Neural cell (in vitro differentiated cells): Measurements from ENCODE around the gene KLHL22. TPM values are rescaled to one million over a fixed set of nuclear protein-coding genes. Genes with fewer than 3 reads are reported as not detected.

ENCODE experiments used
- H2AFZ ChIP-seq: fragments of 200-600, 300-800 bp; sonication (generic), shearing (Covaris generic); 2 replicates; pipeline ENCODE4 v1.6.0; 2014; ENCODE audit warnings: low read depth, mild to moderate bottlenecking, antibody characterized with exemption, low read length, moderate library complexity
- H3F3A ChIP-seq: fragments of 200-600 bp; shearing (Covaris generic); 2 replicates; pipeline ENCODE4 v1.6.1; 2016; ENCODE audit warnings: mild to moderate bottlenecking, moderate library complexity, mixed read lengths, antibody characterized with exemption, low read length; ENCODE audit not compliant: insufficient read depth, poor library complexity, severe bottlenecking
- H3K27ac ChIP-seq: fragments of 200-600, 300-800 bp; sonication (generic), shearing (Covaris generic); 2 replicates; pipeline ENCODE4 v1.5.1; 2014; ENCODE audit warnings: mild to moderate bottlenecking, low read length, moderate library complexity
- H3K27me3 ChIP-seq: fragments of 300-800, 200-600 bp; sonication (generic), shearing (Covaris generic); 2 replicates; pipeline ENCODE4 v1.6.0; 2014; ENCODE audit warnings: mild to moderate bottlenecking, low read depth, low read length, moderate library complexity; ENCODE audit not compliant: insufficient read depth
- H3K36me3 ChIP-seq: fragments of 300-800, 200-600 bp; sonication (generic), shearing (Covaris generic); 2 replicates; pipeline ENCODE4 v1.5.1; 2014; ENCODE audit warnings: mild to moderate bottlenecking, antibody characterized with exemption, low read length, moderate library complexity; ENCODE audit not compliant: insufficient read depth
- H3K4me2 ChIP-seq: fragments of 300-800, 200-600 bp; sonication (generic), shearing (Covaris generic); 2 replicates; pipeline ENCODE4 v1.6.0; 2014; ENCODE audit warnings: mild to moderate bottlenecking, low read length
- H3K4me3 ChIP-seq: fragments of 300-800, 200-600 bp; sonication (generic), shearing (Covaris generic); 2 replicates; pipeline ENCODE4 v1.5.1; 2014; ENCODE audit warnings: mild to moderate bottlenecking, low read length, moderate library complexity
- H3K79me2 ChIP-seq: fragments of 200-600 bp; shearing (Covaris generic); replicated peaks from 2 replicates; pipeline ENCODE4 v1.6.0; 2014; ENCODE audit warnings: mild to moderate bottlenecking, low read length, moderate library complexity; ENCODE audit not compliant: insufficient read depth
- H3K9ac ChIP-seq: fragments of 300-800, 200-600 bp; sonication (generic), shearing (Covaris generic); 2 replicates; pipeline ENCODE4 v1.6.1; 2016; ENCODE audit warnings: mild to moderate bottlenecking, low read length, mixed read lengths
- H3K9me2 ChIP-seq: fragments of 200-600 bp; shearing (Covaris generic); 2 replicates; pipeline ENCODE4 v1.6.1; 2016; ENCODE audit warnings: mild to moderate bottlenecking, low read length, mixed read lengths; ENCODE audit not compliant: insufficient read depth
- H3K9me3 ChIP-seq: fragments of 200-600, 300-800 bp; sonication (generic), shearing (Covaris generic); 2 replicates; pipeline ENCODE4 v1.6.1; 2016; ENCODE audit warnings: mild to moderate bottlenecking, mixed run types, low read length, moderate library complexity, mixed read lengths
- H4K20me1 ChIP-seq: fragments of 200-600 bp; shearing (Covaris generic); 2 replicates; pipeline ENCODE4 v1.6.1; 2016; ENCODE audit warnings: mild to moderate bottlenecking, mixed run types; ENCODE audit not compliant: insufficient read depth
- EP300 ChIP-seq: fragments of 450-650 bp; conservative IDR thresholded peaks from 2 replicates; pipeline ENCODE4 v1.6.1; 2014; ENCODE audit warnings: antibody characterized with exemption, mild to moderate bottlenecking, moderate library complexity; ENCODE audit not compliant: poor library complexity, severe bottlenecking
- EZH2 ChIP-seq: fragments of 200-600, 300-800 bp; shearing (Covaris generic), sonication (generic); IDR thresholded peaks from 2 replicates; pipeline ENCODE4 v1.6.1; 2014; ENCODE audit warnings: antibody characterized with exemption, low read length, borderline replicate concordance, mild to moderate bottlenecking; ENCODE audit not compliant: insufficient read depth, poor library complexity, severe bottlenecking
- MXI1 ChIP-seq: fragments of 450-650 bp; conservative IDR thresholded peaks from 2 replicates; pipeline ENCODE4 v1.6.1; 2014; ENCODE audit warnings: antibody characterized with exemption, mild to moderate bottlenecking; ENCODE audit not compliant: poor library complexity, severe bottlenecking
- POLR2AphosphoS5 ChIP-seq: IDR thresholded peaks from 2 replicates; pipeline ENCODE4 v1.6.1; 2012
- SMC3 ChIP-seq: fragments of 450-650 bp; conservative IDR thresholded peaks from 2 replicates; pipeline ENCODE4 v1.6.1; 2014; ENCODE audit warnings: antibody characterized with exemption, mild to moderate bottlenecking, moderate library complexity; ENCODE audit not compliant: poor library complexity
- TAF1 ChIP-seq: IDR thresholded peaks from 2 replicates; pipeline ENCODE4 v1.6.1; 2012; ENCODE audit warnings: low read depth
- polyA plus RNA-seq: library from polyadenylated mRNA; depleted of rRNA; stranded (reverse); fragments of >200 nt; gene quantifications from 2 replicates; pipeline ENCODE4 v1.2.3, GENCODE V29; 2014
- TF ChIP-seq, protein P1 (sequence below): fragments of 450-650 bp; IDR thresholded peaks from 2 replicates; pipeline ENCODE4 v1.5.1; 2014; ENCODE audit warnings: antibody characterized with exemption, mild to moderate bottlenecking, moderate library complexity; ENCODE audit not compliant: poor library complexity, severe bottlenecking
- TF ChIP-seq, protein P2 (sequence below): IDR thresholded peaks from 2 replicates; pipeline ENCODE4 v1.6.1; 2012; ENCODE audit warnings: borderline replicate concordance

KLHL22 gene
- polyA plus RNA-seq, 1 donor from 2014 or later = 59.5 TPM

DNA sequence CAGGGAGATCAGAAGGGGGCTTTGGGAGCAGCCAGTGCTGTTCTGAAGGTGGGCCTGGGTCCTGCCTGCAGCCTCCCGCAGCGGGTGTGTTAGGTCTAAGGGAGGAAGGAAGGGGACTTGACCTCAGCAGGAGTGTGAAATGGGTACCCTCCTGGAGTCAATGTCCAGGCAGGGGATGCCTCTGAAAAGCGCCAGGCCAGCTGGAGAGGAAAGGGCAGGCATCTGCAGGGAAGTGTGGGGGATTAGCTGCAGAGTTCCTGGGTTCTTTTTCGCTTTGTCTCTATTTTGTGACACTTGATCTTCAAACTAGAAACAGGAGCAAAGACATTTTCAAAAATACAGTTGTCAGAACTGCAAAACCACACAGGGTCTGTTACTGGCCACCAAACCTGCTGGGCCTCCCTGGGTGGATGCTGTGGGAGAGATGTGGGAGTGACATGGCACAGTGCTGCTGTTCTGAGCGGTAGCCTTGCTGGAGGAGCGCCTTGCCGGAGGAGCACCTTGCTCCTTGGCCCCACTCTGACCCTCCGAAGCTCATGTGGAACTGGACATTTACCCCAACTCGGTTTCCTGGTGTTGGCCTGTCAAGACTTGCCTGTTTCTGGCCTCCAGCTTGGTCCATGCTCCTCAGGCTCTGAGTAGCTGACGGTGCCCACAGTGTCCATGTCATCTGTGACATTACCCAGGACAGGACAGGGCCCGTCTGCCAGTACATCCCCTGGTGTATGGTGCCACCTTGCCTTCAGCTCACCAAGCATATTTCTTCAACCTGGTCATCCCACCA lies 37.7 kb upstream of the KLHL22 start:
- Histone ChIP-seq H3K36me3 (peaks cover 5% of the 10 kb centered on the region), H3F3A (no peaks in the 10 kb centered on the region), H3K79me2 (no peaks in the 10 kb centered on the region), H2AFZ (no peak overlapping the region), H3K4me2 (no peak overlapping the region), H3K9ac (no peak overlapping the region), H3K4me3 (no peak overlapping the region), H3K9me3 (no peaks in the 10 kb centered on the region), H3K27ac (no peak overlapping the region), H3K27me3 (no peaks in the 10 kb centered on the region), H4K20me1 (no peaks in the 10 kb centered on the region), H3K9me2 (no peaks in the 10 kb centered on the region)
- TF ChIP-seq TAF1 (no peak), MXI1 (no peak), POLR2AphosphoS5 (no peak)
- TF ChIP-seq, protein P1, sequence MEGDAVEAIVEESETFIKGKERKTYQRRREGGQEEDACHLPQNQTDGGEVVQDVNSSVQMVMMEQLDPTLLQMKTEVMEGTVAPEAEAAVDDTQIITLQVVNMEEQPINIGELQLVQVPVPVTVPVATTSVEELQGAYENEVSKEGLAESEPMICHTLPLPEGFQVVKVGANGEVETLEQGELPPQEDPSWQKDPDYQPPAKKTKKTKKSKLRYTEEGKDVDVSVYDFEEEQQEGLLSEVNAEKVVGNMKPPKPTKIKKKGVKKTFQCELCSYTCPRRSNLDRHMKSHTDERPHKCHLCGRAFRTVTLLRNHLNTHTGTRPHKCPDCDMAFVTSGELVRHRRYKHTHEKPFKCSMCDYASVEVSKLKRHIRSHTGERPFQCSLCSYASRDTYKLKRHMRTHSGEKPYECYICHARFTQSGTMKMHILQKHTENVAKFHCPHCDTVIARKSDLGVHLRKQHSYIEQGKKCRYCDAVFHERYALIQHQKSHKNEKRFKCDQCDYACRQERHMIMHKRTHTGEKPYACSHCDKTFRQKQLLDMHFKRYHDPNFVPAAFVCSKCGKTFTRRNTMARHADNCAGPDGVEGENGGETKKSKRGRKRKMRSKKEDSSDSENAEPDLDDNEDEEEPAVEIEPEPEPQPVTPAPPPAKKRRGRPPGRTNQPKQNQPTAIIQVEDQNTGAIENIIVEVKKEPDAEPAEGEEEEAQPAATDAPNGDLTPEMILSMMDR = no peak

DNA sequence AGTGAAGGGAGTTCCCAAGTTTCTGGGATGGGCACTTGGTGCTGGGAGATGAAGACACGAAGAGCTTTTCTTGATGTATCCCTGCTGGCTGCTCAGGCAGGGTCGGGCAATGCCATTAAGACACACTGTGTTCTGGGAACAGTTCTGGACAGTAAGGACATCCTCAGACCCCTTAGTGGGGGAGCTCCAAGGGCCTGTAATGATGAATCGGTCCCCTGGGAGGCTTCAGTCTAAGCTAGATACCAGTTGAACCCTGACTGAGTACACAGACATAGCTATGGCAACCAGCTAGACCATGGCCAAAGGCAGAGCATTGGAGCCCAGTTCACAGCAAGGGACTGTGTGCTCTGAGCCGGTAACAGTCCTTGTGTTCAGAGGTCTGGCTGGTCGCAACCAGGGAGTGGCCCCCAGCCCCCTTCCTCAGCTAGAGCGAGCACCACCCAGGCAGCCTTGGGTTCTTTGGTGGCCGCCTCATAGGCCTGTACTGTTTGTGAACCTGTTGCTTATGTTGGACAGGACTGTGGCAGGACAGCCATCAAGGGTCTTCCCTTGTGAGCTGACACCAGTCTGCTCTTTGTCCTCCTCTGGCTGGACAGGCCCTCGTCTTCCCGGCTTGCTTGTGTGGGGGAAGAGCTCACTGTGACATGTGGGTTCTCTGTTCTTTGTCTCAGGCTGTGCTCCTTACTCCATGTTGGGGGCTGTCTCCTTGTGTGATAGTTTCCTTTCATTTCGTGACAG lies 36.8 kb upstream of the KLHL22 start:
- no peaks in the 10 kb centered on the region for H3K27me3 ChIP-seq
- peaks cover 9% of the 10 kb centered on the region for H3K36me3 ChIP-seq
- H2AFZ ChIP-seq = no peak overlapping the region
- peaks cover 3% of the 10 kb centered on the region for H3K79me2 ChIP-seq
- no peak overlapping the region for H3K27ac ChIP-seq
- H3K9me2 ChIP-seq = no peaks in the 10 kb centered on the region
- no peaks in the 10 kb centered on the region for H3F3A ChIP-seq
- no peak for TF ChIP-seq SMC3
- H3K9me3 ChIP-seq = no peaks in the 10 kb centered on the region
- H3K4me3 ChIP-seq = no peak overlapping the region
- no peak overlapping the region for H3K9ac ChIP-seq
- H3K4me2 ChIP-seq = no peak overlapping the region
- no peaks in the 10 kb centered on the region for H4K20me1 ChIP-seq

DNA sequence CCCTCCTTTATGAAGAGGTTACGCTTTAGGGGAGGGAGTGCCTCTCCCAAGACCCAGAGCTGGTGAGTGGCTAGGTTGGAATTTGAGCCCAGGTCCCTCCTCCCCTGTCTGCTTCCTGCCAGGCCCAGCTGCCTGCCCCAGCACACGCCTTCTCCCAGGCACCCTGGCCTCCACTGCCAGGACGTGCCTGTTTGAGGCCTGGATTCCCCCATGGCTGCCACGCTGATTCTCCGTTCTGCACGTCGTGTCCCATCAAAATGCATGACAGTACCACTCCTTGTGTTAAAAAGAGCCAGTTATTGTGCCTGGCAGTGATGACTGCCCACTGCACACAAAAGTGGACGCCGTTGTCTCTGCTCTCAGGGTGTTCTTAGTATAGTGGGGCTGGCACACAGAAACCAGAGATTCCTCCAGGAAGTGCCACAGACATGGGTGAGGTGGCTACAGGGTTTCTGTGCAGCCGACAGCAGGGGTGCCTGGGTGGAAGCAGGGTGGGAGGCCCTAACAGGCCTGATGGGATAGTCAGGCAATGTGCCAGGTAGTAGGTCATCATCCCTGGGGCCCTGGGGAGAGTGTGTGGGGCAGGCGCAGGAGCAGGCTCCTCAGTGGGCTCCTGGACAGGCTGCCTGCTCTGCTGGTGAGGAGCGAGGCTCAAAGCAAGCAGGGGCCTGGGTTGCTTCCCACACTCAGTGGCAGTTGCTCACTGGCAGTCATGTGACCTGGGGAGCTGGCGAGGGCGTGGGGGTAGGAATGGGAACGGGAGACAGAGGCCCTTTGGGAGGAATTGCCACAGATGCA lies 36.0 kb upstream of the KLHL22 start:
- peaks cover 3% of the 10 kb centered on the region for H3K79me2 ChIP-seq
- no peak overlapping the region for H3K9ac ChIP-seq
- H3K4me3 ChIP-seq = no peak overlapping the region
- TF ChIP-seq EZH2 = no peak
- TF ChIP-seq, protein P2, sequence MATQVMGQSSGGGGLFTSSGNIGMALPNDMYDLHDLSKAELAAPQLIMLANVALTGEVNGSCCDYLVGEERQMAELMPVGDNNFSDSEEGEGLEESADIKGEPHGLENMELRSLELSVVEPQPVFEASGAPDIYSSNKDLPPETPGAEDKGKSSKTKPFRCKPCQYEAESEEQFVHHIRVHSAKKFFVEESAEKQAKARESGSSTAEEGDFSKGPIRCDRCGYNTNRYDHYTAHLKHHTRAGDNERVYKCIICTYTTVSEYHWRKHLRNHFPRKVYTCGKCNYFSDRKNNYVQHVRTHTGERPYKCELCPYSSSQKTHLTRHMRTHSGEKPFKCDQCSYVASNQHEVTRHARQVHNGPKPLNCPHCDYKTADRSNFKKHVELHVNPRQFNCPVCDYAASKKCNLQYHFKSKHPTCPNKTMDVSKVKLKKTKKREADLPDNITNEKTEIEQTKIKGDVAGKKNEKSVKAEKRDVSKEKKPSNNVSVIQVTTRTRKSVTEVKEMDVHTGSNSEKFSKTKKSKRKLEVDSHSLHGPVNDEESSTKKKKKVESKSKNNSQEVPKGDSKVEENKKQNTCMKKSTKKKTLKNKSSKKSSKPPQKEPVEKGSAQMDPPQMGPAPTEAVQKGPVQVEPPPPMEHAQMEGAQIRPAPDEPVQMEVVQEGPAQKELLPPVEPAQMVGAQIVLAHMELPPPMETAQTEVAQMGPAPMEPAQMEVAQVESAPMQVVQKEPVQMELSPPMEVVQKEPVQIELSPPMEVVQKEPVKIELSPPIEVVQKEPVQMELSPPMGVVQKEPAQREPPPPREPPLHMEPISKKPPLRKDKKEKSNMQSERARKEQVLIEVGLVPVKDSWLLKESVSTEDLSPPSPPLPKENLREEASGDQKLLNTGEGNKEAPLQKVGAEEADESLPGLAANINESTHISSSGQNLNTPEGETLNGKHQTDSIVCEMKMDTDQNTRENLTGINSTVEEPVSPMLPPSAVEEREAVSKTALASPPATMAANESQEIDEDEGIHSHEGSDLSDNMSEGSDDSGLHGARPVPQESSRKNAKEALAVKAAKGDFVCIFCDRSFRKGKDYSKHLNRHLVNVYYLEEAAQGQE = no peak
- no peak for TF ChIP-seq EP300
- TF ChIP-seq SMC3 = no peak
- H3K9me3 ChIP-seq = no peaks in the 10 kb centered on the region
- H4K20me1 ChIP-seq = no peaks in the 10 kb centered on the region
- H2AFZ ChIP-seq = no peak overlapping the region
- H3F3A ChIP-seq = no peaks in the 10 kb centered on the region
- H3K9me2 ChIP-seq = no peaks in the 10 kb centered on the region
- no peak overlapping the region for H3K27ac ChIP-seq
- no peak overlapping the region for H3K4me2 ChIP-seq
- peaks cover 9% of the 10 kb centered on the region for H3K36me3 ChIP-seq
- H3K27me3 ChIP-seq = no peaks in the 10 kb centered on the region
